Peyer's patch (tissue), 4 donors: ENCODE data around the gene CPA1.

ENCODE experiments used
- CTCF ChIP-seq, 6 experiments: fragments of 450-650 bp in 4 of 6; fragments of 200-600 bp in 2 of 6; sonication (generic) in 1 of 6; IDR thresholded peaks; one replicate each; pipeline ENCODE4 v1.5.1; 2017 to 2019; ENCODE audit warnings: antibody characterized with exemption in 6 of 6, mild to moderate bottlenecking in 3 of 6, moderate library complexity in 1 of 6
- POLR2A ChIP-seq, 2 donors: fragments of 450-650 bp; IDR thresholded peaks; one replicate each; pipeline ENCODE4 v1.5.1; 2017; ENCODE audit warnings: antibody characterized with exemption in 2 of 2, mild to moderate bottlenecking in 2 of 2, moderate library complexity in 2 of 2

GRCh38 chr7:130383187-130383980 lies 3.1 kb downstream of the CPA1 start:
- TF ChIP-seq CTCF (IDR thresholded peaks at IDR 0.05) (no peak), POLR2A (IDR thresholded peaks at IDR 0.05) (no peak)
